MCF 10A (cell line): Measurements from ENCODE around the gene LIX1L. TPM values are rescaled to one million over a fixed set of nuclear protein-coding genes. Genes with fewer than 3 reads are reported as not detected.

Source experiments
- BruUV-seq: library from RNA; stranded (reverse); fragments of 400-500 nt; replicated peaks from 2 replicates; lab custom pipeline; 2021; lab: Mats Ljungman, UMichigan
- CTCF ChIA-PET: fragments of 300-600 bp; sonication (Branson Sonifier 250); formaldehyde crosslinking; extraction: SDS; loops from one replicate; lab custom pipeline; 2021; ENCODE audit warnings: antibody characterized with exemption, inconsistent platforms; lab: Yijun Ruan, JAX
- POLR2A ChIA-PET: fragments of 300-600, 350-650 bp; sonication (Branson Sonifier 250); formaldehyde crosslinking; extraction: SDS; loops from one replicate; lab custom pipeline; 2020; ENCODE audit warnings: antibody characterized with exemption, inconsistent platforms; lab: Yijun Ruan, JAX
- DNase-seq: peaks from one replicate; pipeline ENCODE4 v3.0.0-alpha.2; 2018; ENCODE audit not compliant: unreplicated experiment
- H3K27ac Mint-ChIP-seq: one replicate; pipeline ENCODE4 v1.8.0; 2022; ENCODE audit warnings: mild to moderate bottlenecking, low read depth, mixed read lengths; ENCODE audit not compliant: unreplicated experiment
- H3K27me3 Mint-ChIP-seq: one replicate; pipeline ENCODE4 v1.8.0; 2022; ENCODE audit warnings: mixed read lengths; ENCODE audit not compliant: insufficient read depth, unreplicated experiment
- H3K36me3 Mint-ChIP-seq: one replicate; pipeline ENCODE4 v1.8.0; 2022; ENCODE audit warnings: mild to moderate bottlenecking, moderate library complexity, mixed read lengths; ENCODE audit not compliant: insufficient read depth, unreplicated experiment
- H3K4me1 Mint-ChIP-seq: one replicate; pipeline ENCODE4 v1.8.0; 2022; ENCODE audit warnings: mixed read lengths; ENCODE audit not compliant: insufficient read depth, unreplicated experiment
- H3K4me3 Mint-ChIP-seq: one replicate; pipeline ENCODE4 v1.8.0; 2022; ENCODE audit warnings: mild to moderate bottlenecking, moderate library complexity, mixed read lengths; ENCODE audit not compliant: unreplicated experiment
- H3K9me3 Mint-ChIP-seq: one replicate; pipeline ENCODE4 v1.8.0; 2022; ENCODE audit warnings: mixed read lengths; ENCODE audit not compliant: unreplicated experiment
- CTCF ChIP-seq: fragments of 200-600 bp; IDR thresholded peaks from one replicate; pipeline ENCODE4 v1.8.0; 2022; ENCODE audit warnings: antibody characterized with exemption, mild to moderate bottlenecking; ENCODE audit not compliant: unreplicated experiment
- intact Hi-C: fragments of 100-400 bp; cut with micrococcal nuclease; formaldehyde crosslinking; loops from 2 replicates; pipeline ENCODE4 v1.14.1; 2022
- total RNA-seq: library from RNA; stranded (reverse); gene quantifications from 2 replicates; pipeline ENCODE4 v1.2.3, GENCODE V29; 2022

Gene LIX1L
- total RNA-seq, 1 experiment from 2014 or later = 42.1 TPM

- ChIA-PET CTCF (interaction anchor here (0.6 to 24.2 kb wide), 2 partner anchors 28 to 115 kb away, joined by 3 to 773 read pairs; partner anchors contain the start of gene HJV), POLR2A (interaction anchor here (0.9 to 24.2 kb wide), 5 partner anchors 17 to 57 kb away, joined by 3 to 1309 read pairs (median 9); partner anchors contain the start of genes ANKRD34A, LIX1L, POLR3GL and RBM8A)
- Mint-ChIP-seq H3K4me1 (peaks cover 31% of the 10 kb centered on the region), H3K27me3 (no peaks in the 10 kb centered on the region), H3K9me3 (no peaks in the 10 kb centered on the region), H3K27ac (peak overlapping the region; percentile 73), H3K4me3 (no peak overlapping the region), H3K36me3 (peaks cover 15% of the 10 kb centered on the region)
- intact Hi-C loops = no loop called here
- no peak for TF ChIP-seq CTCF
- no TSS peak for BruUV-seq
- DNase-seq = no peak
These were observed 26.4 kb upstream of the LIX1L start for GRCh38 chr1:145983960-145984830.

- TF ChIP-seq CTCF = no peak
- no peak for DNase-seq
- no TSS peak for BruUV-seq
- Mint-ChIP-seq H3K4me3 (no peak overlapping the region), H3K27ac (no peak overlapping the region), H3K4me1 (peaks cover 31% of the 10 kb centered on the region), H3K9me3 (no peaks in the 10 kb centered on the region), H3K36me3 (peaks cover 9% of the 10 kb centered on the region), H3K27me3 (no peaks in the 10 kb centered on the region)
- POLR2A ChIA-PET = interaction anchor here (0.6 to 24.2 kb wide), 4 partner anchors 16 to 56 kb away, joined by 3 to 1309 read pairs (median 11); partner anchors contain the start of genes ANKRD34A, POLR3GL, RBM8A and TXNIP
- intact Hi-C loops = no loop called here
- CTCF ChIA-PET = interaction anchor here (24.2 kb wide), 1 partner anchor 29 kb away, joined by 773 read pairs; the partner anchor contains the start of gene HJV
These were observed 25.4 kb upstream of the LIX1L start for GRCh38 chr1:145983206-145983675.

- DNase-seq = no peak
- ChIA-PET CTCF (interaction anchor here (0.6 to 24.2 kb wide), 6 partner anchors 10 to 91 kb away, joined by 3 to 773 read pairs (median 4); partner anchors contain the start of genes ANKRD34A, HJV and POLR3GL), POLR2A (interaction anchor here (1.2 to 24.2 kb wide), 5 partner anchors 18 to 90 kb away, joined by 4 to 1309 read pairs (median 5); partner anchors contain the start of genes ANKRD34A, LIX1L, POLR3GL and TXNIP)
- H3K36me3 Mint-ChIP-seq = peaks cover 14% of the 10 kb centered on the region
- no peaks in the 10 kb centered on the region for H3K9me3 Mint-ChIP-seq
- intact Hi-C loops = no loop called here
- BruUV-seq = no TSS peak
- H3K27me3 Mint-ChIP-seq = no peaks in the 10 kb centered on the region
- no peak overlapping the region for H3K4me3 Mint-ChIP-seq
- peaks cover 31% of the 10 kb centered on the region for H3K4me1 Mint-ChIP-seq
- TF ChIP-seq CTCF = no peak
- H3K27ac Mint-ChIP-seq = no peak overlapping the region
These were observed 24.4 kb upstream of the LIX1L start for GRCh38 chr1:145982010-145982723.
